ENCODE measurements around the gene ALCAM.
"Not testable (repeated sequence)": the region's sequence is repeated elsewhere in the genome, so short reads cannot be mapped to it uniquely, and the experiment has no call there.

Gene ALCAM

GRCh38 chr3:105356988-105357387 lies 9.7 kb upstream of the ALCAM start:
- DNase-seq: no peak

DNA sequence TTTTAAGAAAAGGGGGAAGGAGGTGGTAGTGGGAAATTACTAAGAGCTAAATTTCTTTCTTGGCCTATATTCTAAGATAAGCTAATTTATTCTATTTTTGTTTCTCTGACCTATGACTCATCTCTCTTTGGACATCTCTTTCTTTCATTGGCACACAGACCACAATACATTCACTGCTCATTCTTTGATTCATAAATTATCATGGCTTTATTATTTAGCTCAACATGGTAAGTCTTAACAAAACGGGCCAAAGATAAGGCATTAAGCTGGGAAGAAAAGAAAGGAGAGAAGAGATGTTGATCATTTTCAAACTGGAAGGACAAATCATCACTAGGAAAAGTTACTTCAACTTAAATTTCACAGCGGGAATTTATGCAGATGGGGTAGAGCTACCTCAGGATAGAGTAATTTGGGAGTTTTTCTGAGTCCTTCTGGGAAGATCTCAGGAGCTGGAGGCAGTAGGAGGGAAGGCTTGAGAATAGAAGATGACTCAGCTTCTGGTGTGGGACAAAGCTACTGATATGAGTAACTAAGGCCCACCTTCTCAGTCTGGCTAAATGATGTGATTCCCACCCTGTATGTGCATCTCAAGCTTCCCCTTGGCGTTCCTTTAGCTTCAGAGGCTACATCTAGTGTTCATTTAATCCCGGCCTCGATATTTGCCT lies 7.5 kb upstream of the ALCAM start:
- DNase-seq: no peak

DNA sequence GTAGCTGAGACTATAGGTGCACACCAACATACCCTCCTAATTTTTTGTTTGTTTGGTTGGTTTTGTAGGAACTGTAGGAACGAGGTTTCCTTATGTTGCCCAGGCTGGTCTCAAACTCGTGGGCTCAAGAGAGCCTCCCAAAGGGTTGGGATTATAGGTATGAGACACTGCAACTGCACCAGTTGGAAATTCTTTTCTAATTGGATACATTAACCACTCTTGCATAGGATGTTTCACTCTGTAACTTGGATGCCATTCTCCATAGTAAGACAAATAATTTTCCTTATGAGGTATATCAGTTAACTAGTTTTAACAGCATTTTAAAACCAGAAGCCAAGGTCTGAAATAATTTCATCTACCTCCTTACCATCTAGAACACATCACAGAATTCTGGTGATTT lies 6.7 kb upstream of the ALCAM start:
- DNase-seq: no peak

DNA sequence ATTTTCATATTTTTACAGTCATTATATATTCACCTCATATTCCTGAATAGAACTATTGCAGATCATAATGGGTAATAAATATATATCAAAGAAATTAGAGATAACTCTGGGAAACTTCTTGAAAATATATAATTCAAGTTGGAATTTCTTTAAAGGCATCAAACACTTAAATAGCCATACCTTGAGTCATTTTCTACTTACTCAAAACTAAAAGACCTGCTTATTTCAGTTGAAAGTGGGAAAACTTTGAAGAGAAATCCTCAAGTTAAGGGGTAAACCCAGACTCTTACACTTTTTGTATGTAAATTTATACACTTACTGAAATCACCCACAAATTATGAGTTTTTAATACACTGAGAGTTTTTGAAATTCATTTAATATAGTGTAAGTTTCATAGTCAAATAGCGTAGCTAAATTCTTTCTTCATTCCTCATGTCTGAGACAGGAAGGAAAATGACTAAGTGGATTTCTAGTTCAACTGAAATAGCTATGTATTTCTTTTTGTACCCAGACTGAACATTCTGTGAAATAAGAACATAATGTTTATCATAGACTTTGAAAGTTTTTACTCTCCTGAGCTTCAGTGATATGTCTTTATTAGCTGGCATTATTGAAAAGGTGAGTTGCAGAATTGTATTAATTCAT lies 4.6 kb upstream of the ALCAM start:
- DNase-seq: no peak

- DNase-seq: no peak
These were observed 2.6 kb upstream of the ALCAM start for GRCh38 chr3:105364128-105364527.

GRCh38 chr3:105365081-105365390 lies 1.7 kb upstream of the ALCAM start:
- no peak for DNase-seq

DNA sequence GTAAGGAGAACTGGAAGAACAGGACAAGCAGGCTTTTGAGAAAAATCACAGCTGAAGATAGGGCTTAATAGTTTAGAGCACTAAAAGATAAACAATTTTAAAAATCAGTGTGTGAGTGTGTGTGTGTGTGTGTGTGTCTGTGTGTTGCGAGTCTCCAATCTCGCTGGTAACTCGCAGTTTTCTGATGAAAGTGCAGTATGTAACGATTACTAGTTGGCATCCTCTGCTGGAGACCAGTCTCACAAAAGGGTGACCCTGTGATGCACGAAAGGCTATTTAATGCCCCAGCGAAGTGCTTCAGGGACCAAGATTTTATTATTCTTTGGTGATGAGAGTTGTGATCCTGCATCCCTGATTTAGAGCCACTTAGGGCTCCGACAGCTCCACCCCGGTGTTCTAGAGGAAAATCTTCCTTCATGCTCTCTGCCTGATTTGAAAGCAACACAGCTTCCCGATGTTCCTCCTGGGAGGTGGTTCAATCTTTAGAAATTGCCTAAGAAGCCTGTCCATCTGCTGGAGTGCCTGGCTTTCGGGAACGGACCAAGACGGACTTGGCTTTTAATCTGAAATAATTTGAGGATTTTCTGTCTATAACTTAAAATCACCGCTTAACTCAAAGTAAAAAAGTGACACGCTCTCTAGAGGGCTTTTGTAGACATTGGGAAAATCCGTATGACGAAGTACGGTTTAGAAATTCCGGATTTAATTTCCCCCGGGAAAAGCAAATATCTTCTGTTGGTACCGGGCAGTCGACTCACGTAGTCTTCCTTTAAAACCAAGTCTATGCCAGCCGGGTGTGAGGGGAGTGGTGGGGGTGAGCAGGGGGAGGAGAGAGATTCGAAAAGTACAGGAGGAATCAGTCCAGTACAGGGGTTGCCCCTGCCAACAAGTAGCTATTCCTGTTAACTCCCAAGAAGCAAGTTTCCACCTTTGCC lies 1.1 kb upstream of the ALCAM start:
- DNase-seq: no peak

GRCh38 chr3:105367063-105367405 lies 325 bp downstream of the ALCAM start:
- DNase-seq: no peak

DNA sequence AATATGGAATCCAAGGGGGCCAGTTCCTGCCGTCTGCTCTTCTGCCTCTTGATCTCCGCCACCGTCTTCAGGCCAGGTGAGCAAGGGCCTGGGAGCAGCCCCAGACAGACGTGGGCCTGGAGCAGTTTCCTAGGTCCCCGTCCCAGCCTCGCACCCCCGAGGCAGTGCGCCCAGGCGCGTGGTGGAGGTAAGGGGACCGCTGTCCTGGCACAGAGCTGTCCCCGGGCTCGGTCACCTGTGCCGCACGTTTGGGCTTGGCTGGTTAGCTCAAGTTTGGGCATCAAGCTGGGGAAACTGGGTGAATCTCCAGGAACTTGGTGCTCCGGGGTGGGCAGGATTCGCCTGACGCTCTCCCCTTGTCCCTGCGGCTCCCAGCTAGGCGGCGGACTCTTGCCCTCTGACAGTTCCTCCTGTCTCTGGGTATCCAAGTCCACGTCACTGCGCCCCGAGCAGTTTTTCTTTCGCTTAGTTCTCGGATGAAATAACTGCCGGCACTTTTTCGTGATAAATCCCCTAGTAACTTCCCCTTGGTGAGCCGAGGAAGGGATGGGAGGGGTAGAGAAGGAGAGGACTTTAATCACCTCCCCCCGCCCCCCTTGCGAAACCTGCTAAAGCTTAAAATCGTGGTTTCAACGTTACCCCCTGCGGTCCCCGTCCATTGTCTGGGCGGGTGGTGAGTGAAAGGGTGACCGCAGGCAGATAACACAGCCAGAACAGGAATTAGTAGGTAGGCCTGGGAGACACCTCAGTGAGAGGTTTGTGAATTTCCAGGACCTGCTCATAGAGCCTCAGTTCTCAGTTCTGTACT lies 901 bp downstream of the ALCAM start:
- DNase-seq: peak; percentile 17

GRCh38 chr3:105368566-105369499 lies 2.1 kb downstream of the ALCAM start:
- peak; percentile 10 for DNase-seq

GRCh38 chr3:105369500-105370371 lies 3.0 kb downstream of the ALCAM start:
- DNase-seq: peak; percentile 54

- no peak for DNase-seq
These were observed 6.7 kb downstream of the ALCAM start for GRCh38 chr3:105373383-105373782.

DNA sequence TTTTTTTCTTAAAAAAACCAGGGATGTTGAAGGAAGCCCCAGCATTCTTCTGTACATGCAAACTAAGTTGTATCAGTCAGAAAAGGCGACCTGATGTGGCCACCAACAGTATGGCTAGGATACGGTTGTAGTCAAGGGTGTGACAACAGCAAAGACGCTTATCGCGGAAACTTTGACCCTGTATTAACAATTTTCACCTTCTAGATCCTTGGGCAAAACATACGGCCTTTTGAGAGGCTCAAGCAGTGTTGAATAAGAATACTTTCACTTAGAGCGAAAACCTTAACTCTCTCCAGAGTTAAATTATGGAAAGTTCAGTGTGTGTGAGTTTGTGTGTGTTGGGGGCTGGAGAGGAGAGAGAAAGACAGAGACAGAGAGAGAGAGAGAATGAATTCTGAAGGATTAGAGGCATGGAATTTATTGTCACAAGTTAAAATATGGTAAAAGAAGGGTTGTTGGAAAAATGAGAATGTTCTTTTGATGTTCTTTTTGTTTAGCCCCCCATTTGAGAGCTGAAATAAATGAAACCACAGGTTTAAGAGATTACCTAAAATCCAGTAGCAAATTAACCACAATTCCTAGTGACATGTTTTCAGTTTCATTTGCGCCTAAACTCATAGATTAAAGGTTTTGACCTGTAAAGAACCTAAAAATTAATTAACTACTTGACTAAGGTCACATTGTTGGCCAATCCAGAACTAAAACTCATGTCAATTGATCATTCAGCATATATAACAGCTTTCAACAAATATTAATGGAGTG lies 9.2 kb downstream of the ALCAM start:
- DNase-seq: no peak

- DNase-seq: no peak
These were observed 11.0 kb downstream of the ALCAM start for GRCh38 chr3:105377716-105378115.

DNA sequence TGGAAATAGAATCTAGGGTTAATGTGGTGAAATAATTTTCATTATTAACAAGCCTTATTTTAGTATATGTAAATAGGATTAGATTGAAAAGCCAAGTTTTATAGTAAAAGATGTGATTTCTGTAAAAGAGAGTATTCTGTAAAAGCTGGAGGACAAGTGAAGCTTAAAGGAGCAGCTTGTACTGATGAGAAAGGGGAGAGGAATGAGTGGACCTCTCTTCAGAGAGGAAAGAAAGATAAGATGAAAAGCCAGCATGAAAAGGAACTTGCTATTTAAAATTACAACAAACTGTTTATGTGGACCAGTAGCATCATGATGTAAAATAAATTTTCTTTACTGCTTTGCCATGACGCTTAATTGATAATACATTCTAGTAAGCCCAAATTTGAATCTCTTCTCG lies 18.5 kb downstream of the ALCAM start:
- no peak for DNase-seq

GRCh38 chr3:105385819-105386508 lies 19.3 kb downstream of the ALCAM start:
- DNase-seq: no peak

DNA sequence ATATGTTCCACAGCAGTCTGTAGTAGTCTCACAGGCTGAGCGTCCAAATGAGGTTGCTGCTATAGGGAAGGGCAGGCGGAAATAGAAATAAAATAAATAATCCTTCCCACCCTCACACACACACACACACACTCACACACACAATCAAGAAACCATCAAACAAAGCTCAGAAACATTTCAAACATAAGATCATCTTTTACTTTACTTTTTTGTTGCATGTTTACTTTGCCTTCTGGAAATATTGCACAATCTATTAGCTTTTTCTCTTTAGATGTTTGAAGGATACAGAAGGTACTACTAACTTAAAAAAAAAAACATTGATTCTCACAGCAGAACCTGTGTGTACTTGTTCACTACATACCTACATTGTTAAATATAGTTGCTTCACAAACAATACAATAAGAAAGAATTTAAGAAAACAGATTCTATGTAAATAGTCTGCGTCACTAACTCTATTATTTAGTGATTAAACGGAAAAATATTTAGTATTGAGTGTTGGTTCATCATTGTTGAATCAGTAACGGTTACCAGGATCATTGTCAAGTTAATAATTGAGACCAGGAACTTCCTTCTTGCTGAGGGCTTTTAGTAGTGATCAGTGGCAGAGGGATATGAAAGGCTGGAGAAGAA lies 20.5 kb downstream of the ALCAM start:
- DNase-seq: no peak

- no peak for DNase-seq
These were observed 21.5 kb downstream of the ALCAM start for GRCh38 chr3:105388176-105388575.

DNA sequence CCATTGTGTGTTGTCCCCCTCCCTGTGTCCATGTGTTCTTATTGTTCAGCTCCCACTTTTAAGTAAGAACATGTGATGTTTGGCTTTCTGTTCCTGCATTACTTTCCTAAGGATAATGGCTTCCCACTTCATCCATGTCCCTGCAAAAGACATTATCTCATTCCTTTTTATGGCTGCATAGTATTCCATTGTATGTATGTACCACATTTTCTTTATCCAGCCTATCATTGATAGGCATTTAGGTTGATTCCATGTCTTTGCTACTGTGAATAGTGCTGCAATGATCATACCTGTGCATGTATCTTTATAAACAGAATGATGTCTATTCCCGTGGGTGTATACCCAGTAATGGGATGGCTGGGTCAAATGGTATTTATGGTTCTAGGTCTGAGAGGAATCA lies 23.1 kb downstream of the ALCAM start:
- not testable (repeated sequence) for DNase-seq
